ENCODE data around the gene GLIS1. TPM values are rescaled to one million over a fixed set of nuclear protein-coding genes. Genes with fewer than 3 reads are reported as not detected.

The GLIS1 gene
- total and polyA plus RNA-seq, 2 donors (not counting 3 experiments of a cell fraction or from before 2014, with no cell fraction given): not detected

DNA sequence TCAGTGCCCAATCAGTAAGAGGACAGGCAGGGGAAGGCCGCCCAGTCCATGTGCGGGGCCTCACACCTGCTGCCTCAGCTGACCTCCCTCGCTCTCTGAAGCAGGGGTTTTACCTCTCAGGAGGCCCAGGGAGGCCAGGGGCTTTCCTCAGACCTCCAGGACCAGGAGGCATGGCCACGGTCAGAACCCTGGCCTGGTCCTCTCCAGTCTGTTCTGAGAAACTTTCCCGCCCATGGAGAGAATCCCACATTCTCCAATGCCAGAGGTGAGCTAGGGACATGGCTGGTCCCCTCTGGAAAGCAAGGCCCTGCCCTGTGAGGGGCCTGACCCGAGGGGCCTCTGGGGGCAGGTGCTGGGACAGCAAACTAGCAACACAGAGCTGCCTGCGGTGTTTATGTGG, 211.6 kb downstream of the GLIS1 start:
- DNase-seq (ENCODE audit: low read depth, low spot score) (no peak), FAIRE-seq (no peak)
- Histone ChIP-seq H3K4me2 (ENCODE audit: insufficient read depth, low read length) (no peak overlapping the region), H3K9me1 (replicated peaks; ENCODE audit: control insufficient read depth, extremely low read depth, insufficient read depth, low read length) (no peaks in the 10 kb centered on the region), H4K20me1 (replicated peaks; ENCODE audit: control insufficient read depth, extremely low read depth, insufficient read depth, low read length) (no peaks in the 10 kb centered on the region), H3K4me1 (ENCODE audit: control insufficient read depth, extremely low read depth, insufficient read depth, low read length) (no peaks in the 10 kb centered on the region), H3K27me3 (ENCODE audit: control insufficient read depth in 2 of 2, insufficient read depth in 2 of 2, low read length in 2 of 2) (no peaks in the 10 kb centered on the region), H3K79me2 (ENCODE audit: control insufficient read depth, insufficient read depth, low read length) (no peaks in the 10 kb centered on the region), H3K36me3 (ENCODE audit: control insufficient read depth in 2 of 2, extremely low read depth in 1 of 2, insufficient read depth in 2 of 2, low read length in 2 of 2) (no peaks in the 10 kb centered on the region), H3K27ac (ENCODE audit: insufficient read depth, low read depth, low read length) (no peak overlapping the region), H3K9ac (replicated peaks; ENCODE audit: extremely low read depth, insufficient read depth, low read length) (no peak overlapping the region), H3K9me3 (replicated peaks; ENCODE audit: control insufficient read depth, insufficient read depth, low read length) (no peaks in the 10 kb centered on the region), H2AFZ (ENCODE audit: low read depth, low read length) (no peak overlapping the region), H3K4me3 (replicated peaks in 1 of 3; ENCODE audit: insufficient read depth in 1 of 3, low read depth in 1 of 3, low read length in 3 of 3) (no peak overlapping the region)
- BruUV-seq (replicated peaks): no TSS peak
- ChIA-PET POLR2A (no interaction called here), CTCF (no interaction called here)
- intact Hi-C loops (cut with micrococcal nuclease): no loop called here
- no peak for TF ChIP-seq JUN (IDR thresholded peaks at IDR 0.05; ENCODE audit: borderline replicate concordance, insufficient read depth, insufficient read length, low read depth)
- dilution Hi-C loops (cut with MboI; ENCODE audit: extremely low pct_ligation_motif_present, low sequenced_read_pairs): no loop called here

DNA sequence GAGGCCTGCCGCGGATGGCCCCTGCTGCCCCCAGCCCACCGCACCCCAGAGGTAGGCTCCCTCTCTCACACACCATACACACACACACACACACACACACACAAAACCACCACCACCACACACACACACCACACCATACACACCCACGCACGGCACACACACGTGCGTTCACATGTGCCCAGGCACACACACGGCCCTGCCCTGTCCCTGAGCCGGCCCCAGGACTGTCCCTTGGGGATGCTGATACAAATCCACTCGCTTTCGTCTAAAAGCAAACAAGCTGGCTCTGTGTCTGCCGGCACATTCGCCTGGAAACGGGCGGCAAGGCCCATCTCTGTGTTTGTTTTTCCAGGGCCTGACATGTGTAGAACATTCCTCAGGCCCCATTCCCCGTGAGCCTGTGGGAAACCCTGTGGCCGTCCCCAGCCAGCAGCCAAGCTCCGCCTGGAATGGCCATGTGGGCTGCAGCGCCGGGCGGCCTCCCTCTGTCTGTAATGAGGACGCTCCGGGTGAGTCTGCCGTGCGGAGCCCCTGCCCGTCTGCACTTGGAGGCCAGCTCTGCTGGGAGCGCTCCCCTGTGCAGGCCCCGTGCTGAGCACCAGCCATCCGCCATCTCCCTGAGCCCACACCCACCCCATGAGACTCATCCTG, 212.4 kb downstream of the GLIS1 start:
- CTCF ChIA-PET: no interaction called here

More for the DNA sequence above, 212.4 kb downstream of the GLIS1 start:
- no peaks in the 10 kb centered on the region for H3K9me3 ChIP-seq (replicated peaks; ENCODE audit: control insufficient read depth, insufficient read depth, low read length)
- FAIRE-seq (no peak), DNase-seq (ENCODE audit: low read depth, low spot score) (no peak)
- dilution Hi-C loops (cut with MboI; ENCODE audit: extremely low pct_ligation_motif_present, low sequenced_read_pairs) (no loop called here), intact Hi-C loops (cut with micrococcal nuclease) (no loop called here)
- no peaks in the 10 kb centered on the region for H3K4me1 ChIP-seq (ENCODE audit: control insufficient read depth, extremely low read depth, insufficient read depth, low read length)
- H2AFZ ChIP-seq (ENCODE audit: low read depth, low read length): no peak overlapping the region
- no peak overlapping the region for H3K9ac ChIP-seq (replicated peaks; ENCODE audit: extremely low read depth, insufficient read depth, low read length)
- TF ChIP-seq, protein P1, sequence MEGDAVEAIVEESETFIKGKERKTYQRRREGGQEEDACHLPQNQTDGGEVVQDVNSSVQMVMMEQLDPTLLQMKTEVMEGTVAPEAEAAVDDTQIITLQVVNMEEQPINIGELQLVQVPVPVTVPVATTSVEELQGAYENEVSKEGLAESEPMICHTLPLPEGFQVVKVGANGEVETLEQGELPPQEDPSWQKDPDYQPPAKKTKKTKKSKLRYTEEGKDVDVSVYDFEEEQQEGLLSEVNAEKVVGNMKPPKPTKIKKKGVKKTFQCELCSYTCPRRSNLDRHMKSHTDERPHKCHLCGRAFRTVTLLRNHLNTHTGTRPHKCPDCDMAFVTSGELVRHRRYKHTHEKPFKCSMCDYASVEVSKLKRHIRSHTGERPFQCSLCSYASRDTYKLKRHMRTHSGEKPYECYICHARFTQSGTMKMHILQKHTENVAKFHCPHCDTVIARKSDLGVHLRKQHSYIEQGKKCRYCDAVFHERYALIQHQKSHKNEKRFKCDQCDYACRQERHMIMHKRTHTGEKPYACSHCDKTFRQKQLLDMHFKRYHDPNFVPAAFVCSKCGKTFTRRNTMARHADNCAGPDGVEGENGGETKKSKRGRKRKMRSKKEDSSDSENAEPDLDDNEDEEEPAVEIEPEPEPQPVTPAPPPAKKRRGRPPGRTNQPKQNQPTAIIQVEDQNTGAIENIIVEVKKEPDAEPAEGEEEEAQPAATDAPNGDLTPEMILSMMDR (IDR thresholded peaks at IDR 0.05; ENCODE audit: extremely low read depth in 1 of 2, insufficient read depth in 1 of 2, low read depth in 1 of 2, low read length in 2 of 2): no peak
- TF ChIP-seq POLR2A (IDR thresholded peaks at IDR 0.05; ENCODE audit: low read depth, low read length) (no peak), POLR2AphosphoS5 (IDR thresholded peaks at IDR 0.05; ENCODE audit: insufficient read depth, low read depth, low read length) (no peak), JUN (IDR thresholded peaks at IDR 0.05; ENCODE audit: borderline replicate concordance, insufficient read depth, insufficient read length, low read depth) (no peak), EZH2 (IDR thresholded peaks at IDR 0.05; ENCODE audit: borderline replicate concordance, low read depth, low read length, severe bottlenecking) (no peak), GATA2 (IDR thresholded peaks at IDR 0.05; ENCODE audit: insufficient read depth, insufficient read length, low read depth, low read length) (no peak)
- TF ChIP-seq, protein P2, sequence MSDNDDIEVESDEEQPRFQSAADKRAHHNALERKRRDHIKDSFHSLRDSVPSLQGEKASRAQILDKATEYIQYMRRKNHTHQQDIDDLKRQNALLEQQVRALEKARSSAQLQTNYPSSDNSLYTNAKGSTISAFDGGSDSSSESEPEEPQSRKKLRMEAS (IDR thresholded peaks at IDR 0.05; ENCODE audit: insufficient read depth, insufficient read length): no peak
- no peaks in the 10 kb centered on the region for H3K36me3 ChIP-seq (ENCODE audit: control insufficient read depth in 2 of 2, extremely low read depth in 1 of 2, insufficient read depth in 2 of 2, low read length in 2 of 2)
- no peak overlapping the region for H3K27ac ChIP-seq (ENCODE audit: insufficient read depth, low read depth, low read length)
- H3K9me1 ChIP-seq (replicated peaks; ENCODE audit: control insufficient read depth, extremely low read depth, insufficient read depth, low read length): no peaks in the 10 kb centered on the region
- POLR2A ChIA-PET: no interaction called here
- no TSS peak for BruUV-seq (replicated peaks)
- H3K27me3 ChIP-seq (ENCODE audit: control insufficient read depth in 2 of 2, insufficient read depth in 2 of 2, low read length in 2 of 2): no peaks in the 10 kb centered on the region
- no peak overlapping the region for H3K4me2 ChIP-seq (ENCODE audit: insufficient read depth, low read length)
- H4K20me1 ChIP-seq (replicated peaks; ENCODE audit: control insufficient read depth, extremely low read depth, insufficient read depth, low read length): no peaks in the 10 kb centered on the region
- no peak overlapping the region for H3K4me3 ChIP-seq (replicated peaks in 1 of 3; ENCODE audit: insufficient read depth in 1 of 3, low read depth in 1 of 3, low read length in 3 of 3)
- no peaks in the 10 kb centered on the region for H3K79me2 ChIP-seq (ENCODE audit: control insufficient read depth, insufficient read depth, low read length)
